HCT116 (cell line): ENCODE data around the gene SRGAP3. TPM values are rescaled to one million over a fixed set of nuclear protein-coding genes. Genes with fewer than 3 reads are reported as not detected.

Source experiments
- ATAC-seq: fragments of 200-7000 bp; cut with Tn5 transposase; 2 replicates; pipeline ENCODE4 v1.9.1; 2020; ENCODE audit warnings: mild to moderate bottlenecking, moderate library complexity
- BruUV-seq: library from RNA; stranded (reverse); fragments of 400-500 nt; replicated peaks from 2 replicates; lab custom pipeline; 2021; lab: Mats Ljungman, UMichigan
- CTCF ChIA-PET: fragments of 300-600 bp; sonication (Branson Sonifier 250); formaldehyde crosslinking; loops from one replicate; lab custom pipeline; 2021; ENCODE audit warnings: antibody characterized with exemption; lab: Charles Lee
- POLR2A ChIA-PET: fragments of 300-600, 350-600 bp; sonication (Branson Sonifier 250); formaldehyde crosslinking; loops from one replicate; lab custom pipeline; 2021; ENCODE audit warnings: antibody characterized with exemption; lab: Charles Lee
- RAD21 ChIA-PET, 2 experiments: fragments of 300-600 bp; sonication (Branson Sonifier 250); formaldehyde crosslinking; loops; one replicate each; lab custom pipeline; 2023; ENCODE audit warnings: low total read pairs in 2 of 2; ENCODE audit not compliant: uncharacterized antibody in 2 of 2, unreplicated experiment in 2 of 2, low non-redundant PET in 1 of 2; lab: Charles Lee
- DNase-seq: peaks from one replicate; pipeline ENCODE4 v3.0.0-alpha.2; 2010; ENCODE audit warnings: low read depth, low spot score
- H2AFZ ChIP-seq: fragments of 200-600 bp; shearing (Covaris generic), sonication (generic); 2 replicates; pipeline ENCODE4 v1.6.1; 2017; ENCODE audit warnings: low read depth, mixed run types, mixed read lengths, antibody characterized with exemption, low read length; ENCODE audit not compliant: poor library complexity, severe bottlenecking
- H3K27ac ChIP-seq: 2 replicates; pipeline ENCODE4 v1.5.1; 2012; ENCODE audit warnings: low read depth, low read length
- H3K27me3 ChIP-seq: fragments of 200-600 bp; sonication (generic); 2 replicates; pipeline ENCODE4 v1.6.1; 2016; ENCODE audit warnings: mixed run types, low read length, mixed read lengths; ENCODE audit not compliant: insufficient read depth
- H3K36me3 ChIP-seq, 2 experiments: fragments of 200-500 bp in 1 of 2; fragments of 200-600 bp in 1 of 2; sonication (Bioruptor generic) in 1 of 2; sonication (generic) in 1 of 2; 2 replicates each; pipeline versions ENCODE4 v1.5.1 to v1.6.1; 2014 to 2016; ENCODE audit warnings: low read length in 2 of 2, inconsistent platforms in 1 of 2, mixed read lengths in 1 of 2, mixed run types in 1 of 2; ENCODE audit not compliant: insufficient read depth in 2 of 2, control insufficient read depth in 1 of 2
- H3K4me1 ChIP-seq, 2 experiments: fragments of 200-600 bp in 1 of 2; sonication (generic) in 1 of 2; 2 replicates each; pipeline versions ENCODE4 v1.5.1 to v1.6.1; 2012 to 2017; ENCODE audit warnings: low read length in 2 of 2, inconsistent platforms in 1 of 2, mild to moderate bottlenecking in 1 of 2, mixed read lengths in 1 of 2, mixed run types in 1 of 2, moderate library complexity in 1 of 2; ENCODE audit not compliant: insufficient read depth in 2 of 2, control insufficient read depth in 1 of 2
- H3K4me2 ChIP-seq: fragments of 200-600 bp; sonication (generic); 2 replicates; pipeline ENCODE4 v1.6.1; 2017; ENCODE audit warnings: mixed run types, low read length, mixed read lengths
- H3K4me3 ChIP-seq, 2 experiments: fragments of 200-600 bp in 1 of 2; sonication (generic) in 1 of 2; replicated peaks in 1 of 2; 2 replicates each; pipeline ENCODE4 v1.5.1; 2011 to 2016; ENCODE audit warnings: low read length in 2 of 2, control low read depth in 1 of 2, low read depth in 1 of 2, mild to moderate bottlenecking in 1 of 2, mixed read lengths in 1 of 2, mixed run types in 1 of 2
- H3K79me2 ChIP-seq: fragments of 200-600 bp; sonication (generic); 2 replicates; pipeline ENCODE4 v1.6.1; 2017; ENCODE audit warnings: mild to moderate bottlenecking, mixed run types, low read length, moderate library complexity, mixed read lengths; ENCODE audit not compliant: insufficient read depth
- H3K9ac ChIP-seq: fragments of 200-600 bp; sonication (generic); 2 replicates; pipeline ENCODE4 v1.6.1; 2016; ENCODE audit warnings: low read length, mixed read lengths
- H3K9me2 ChIP-seq: fragments of 200-600 bp; sonication (generic), shearing (Covaris generic); 2 replicates; pipeline ENCODE4 v1.6.1; 2017; ENCODE audit warnings: mixed run types, mild to moderate bottlenecking, moderate library complexity; ENCODE audit not compliant: insufficient read depth
- H3K9me3 ChIP-seq, 2 experiments: fragments of 200-500 bp in 1 of 2; fragments of 200-600 bp in 1 of 2; sonication (Bioruptor generic) in 1 of 2; sonication (generic) in 1 of 2; 2 replicates each; pipeline ENCODE4 v1.6.1; 2014 to 2017; ENCODE audit warnings: low read length in 2 of 2, mixed read lengths in 2 of 2, inconsistent platforms in 1 of 2, low read depth in 1 of 2, mild to moderate bottlenecking in 1 of 2, mixed run types in 1 of 2, moderate library complexity in 1 of 2; ENCODE audit not compliant: control insufficient read depth in 1 of 2, insufficient read depth in 1 of 2
- H4K20me1 ChIP-seq: fragments of 200-600 bp; sonication (generic), shearing (Covaris generic); 2 replicates; pipeline ENCODE4 v1.6.1; 2017; ENCODE audit warnings: mixed run types, mild to moderate bottlenecking, moderate library complexity; ENCODE audit not compliant: insufficient read depth
- CBX3 ChIP-seq: IDR thresholded peaks from 2 replicates; pipeline ENCODE4 v1.6.1; 2012; ENCODE audit warnings: low read depth
- CEBPB ChIP-seq: IDR thresholded peaks from 2 replicates; pipeline ENCODE4 v1.6.1; 2012; ENCODE audit warnings: low read depth
- CTCF ChIP-seq, 3 experiments: fragments of 200-600 bp in 1 of 3; sonication (generic) in 1 of 3; IDR thresholded peaks in 2 of 3; conservative IDR thresholded peaks in 1 of 3; 2 replicates each; pipeline ENCODE4 v1.5.1; 2012 to 2017; ENCODE audit warnings: low read depth in 2 of 3, low read length in 2 of 3, antibody characterized with exemption in 1 of 3, borderline replicate concordance in 1 of 3, control low read depth in 1 of 3, mild to moderate bottlenecking in 1 of 3, mixed read lengths in 1 of 3, mixed run types in 1 of 3, moderate library complexity in 1 of 3; ENCODE audit not compliant: insufficient read depth in 1 of 3
- EZH2 ChIP-seq: fragments of 200-600 bp; sonication (generic); IDR thresholded peaks from 2 replicates; pipeline ENCODE4 v1.6.1; 2017; ENCODE audit warnings: antibody characterized with exemption, mixed run types
- FOSL1 ChIP-seq: IDR thresholded peaks from 2 replicates; pipeline ENCODE4 v1.6.1; 2012; ENCODE audit warnings: low read depth
- POLR2A ChIP-seq: IDR thresholded peaks from 2 replicates; pipeline ENCODE4 v1.7.0; 2011; ENCODE audit warnings: borderline replicate concordance; ENCODE audit not compliant: insufficient read depth, insufficient read length; ENCODE audit errors: extremely low read depth
- REST ChIP-seq: IDR thresholded peaks from 2 replicates; pipeline ENCODE4 v1.6.1; 2012; ENCODE audit warnings: low read depth
- SIN3A ChIP-seq: IDR thresholded peaks from 2 replicates; pipeline ENCODE4 v1.6.1; 2012; ENCODE audit warnings: low read depth
- SP1 ChIP-seq: IDR thresholded peaks from 2 replicates; pipeline ENCODE4 v1.6.1; 2012; ENCODE audit warnings: low read depth
- SRF ChIP-seq: IDR thresholded peaks from 2 replicates; pipeline ENCODE4 v1.6.1; 2012; ENCODE audit warnings: low read depth
- intact Hi-C: fragments of 100-400 bp; cut with micrococcal nuclease; formaldehyde crosslinking; loops from 2 replicates; pipeline ENCODE4 v1.10.0; 2022
- total RNA-seq: library from RNA; stranded (reverse); gene quantifications from one replicate; pipeline ENCODE4 v1.2.1, GENCODE V29; 2021; ENCODE audit not compliant: unreplicated experiment

The SRGAP3 gene
- total RNA-seq, 1 experiment from 2014 or later = 8.3 TPM

GRCh38 chr3:9214185-9214584 is 35.3 kb downstream of the SRGAP3 start:
- BruUV-seq = no TSS peak
- H3K9me2 ChIP-seq = no peaks in the 10 kb centered on the region
- H4K20me1 ChIP-seq = no peaks in the 10 kb centered on the region
- RAD21 ChIA-PET = no interaction called here
- ATAC-seq = no peak
- intact Hi-C loops = no loop called here
- H3K9ac ChIP-seq = no peak overlapping the region
- POLR2A ChIA-PET = no interaction called here
- no peaks in the 10 kb centered on the region for H3K27me3 ChIP-seq
- no peaks in the 10 kb centered on the region for H3K36me3 ChIP-seq
- H3K79me2 ChIP-seq = no peaks in the 10 kb centered on the region
- peaks cover 0 to 7% of the 10 kb centered on the region in 2 experiments; a peak in 1 of 4 replicates for H3K4me1 ChIP-seq
- H2AFZ ChIP-seq = no peak overlapping the region
- CTCF ChIA-PET = no interaction called here
- H3K9me3 ChIP-seq = no peaks in the 10 kb centered on the region
- no peak for TF ChIP-seq POLR2A
- no peak for DNase-seq
- H3K27ac ChIP-seq = no peak overlapping the region
- H3K4me2 ChIP-seq = no peak overlapping the region
- no peak overlapping the region for H3K4me3 ChIP-seq

DNA sequence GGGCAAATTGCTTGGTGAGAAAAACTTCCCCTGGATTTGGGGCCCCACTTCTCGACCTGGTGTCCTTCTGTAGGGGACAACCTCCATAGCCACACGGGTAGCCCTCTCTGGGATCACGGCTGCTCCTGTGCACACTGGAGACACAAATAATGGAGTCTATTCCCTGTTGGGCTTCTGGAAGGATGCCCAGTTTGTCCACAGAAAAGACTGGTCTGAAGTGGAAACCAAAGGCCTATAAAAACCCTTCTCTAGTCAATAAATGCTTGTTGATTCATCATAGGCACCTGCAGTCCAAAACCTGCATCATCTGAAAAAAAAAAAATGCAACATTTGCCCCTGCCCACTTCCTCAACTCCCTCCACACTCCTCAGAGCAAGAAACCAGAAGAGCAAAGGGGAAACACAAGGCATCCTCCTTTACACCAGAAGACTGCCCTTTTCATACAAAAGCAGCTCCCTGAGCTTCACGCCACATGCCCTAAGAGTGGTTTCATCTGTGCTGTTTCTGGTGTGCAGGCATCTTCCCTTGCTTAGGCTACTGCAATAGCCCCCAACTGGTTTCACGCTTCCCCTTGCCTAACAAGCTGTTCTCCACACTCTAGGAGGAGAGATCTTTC is 36.3 kb downstream of the SRGAP3 start:
- BruUV-seq = no TSS peak

More for the DNA sequence above, 36.3 kb downstream of the SRGAP3 start:
- H3K9me2 ChIP-seq = no peaks in the 10 kb centered on the region
- no peak overlapping the region for H3K4me3 ChIP-seq
- no peak overlapping the region for H2AFZ ChIP-seq
- H3K4me1 ChIP-seq = peaks cover 0 to 7% of the 10 kb centered on the region in 2 experiments; a peak in 1 of 4 replicates
- DNase-seq = no peak
- ChIA-PET CTCF (no interaction called here), RAD21 (no interaction called here), POLR2A (no interaction called here)
- H3K36me3 ChIP-seq = no peaks in the 10 kb centered on the region
- no peak overlapping the region for H3K4me2 ChIP-seq
- H3K79me2 ChIP-seq = no peaks in the 10 kb centered on the region
- no peaks in the 10 kb centered on the region for H3K27me3 ChIP-seq
- H3K9ac ChIP-seq = no peak overlapping the region
- TF ChIP-seq CEBPB = no peak
- TF ChIP-seq REST = no peak
- no peak for TF ChIP-seq FOSL1
- TF ChIP-seq EZH2 = no peak
- no peak for TF ChIP-seq CBX3
- TF ChIP-seq SRF = no peak
- no peak for TF ChIP-seq SIN3A
- no peak for TF ChIP-seq CTCF (IDR thresholded peaks at IDR 0.05 in 2 of 3, conservative IDR thresholded peaks at IDR 0.05 in 1 of 3; ENCODE audit: borderline replicate concordance in 1 of 3, insufficient read depth in 1 of 3, low read depth in 2 of 3, low read length in 2 of 3)
- TF ChIP-seq SP1 = no peak
- no peaks in the 10 kb centered on the region for H3K9me3 ChIP-seq
- no peak for ATAC-seq
- no peaks in the 10 kb centered on the region for H4K20me1 ChIP-seq
- no peak overlapping the region for H3K27ac ChIP-seq
- intact Hi-C loops = no loop called here
